ENCODE results near the gene RFC1. TPM values are rescaled to one million over a fixed set of nuclear protein-coding genes. Genes with fewer than 3 reads are reported as not detected.
A peak's percentile ranks its signal among the peaks of the same experiment; 100 is the strongest.
"Not testable (repeated sequence)": the region's sequence is repeated elsewhere in the genome, so short reads cannot be mapped to it uniquely, and the experiment has no call there.

Gene RFC1
- total RNA-seq (24.7 and 29.5 TPM in 2 replicates), polyA plus RNA-seq (21.5 and 24.2 TPM in 2 replicates)

DNA sequence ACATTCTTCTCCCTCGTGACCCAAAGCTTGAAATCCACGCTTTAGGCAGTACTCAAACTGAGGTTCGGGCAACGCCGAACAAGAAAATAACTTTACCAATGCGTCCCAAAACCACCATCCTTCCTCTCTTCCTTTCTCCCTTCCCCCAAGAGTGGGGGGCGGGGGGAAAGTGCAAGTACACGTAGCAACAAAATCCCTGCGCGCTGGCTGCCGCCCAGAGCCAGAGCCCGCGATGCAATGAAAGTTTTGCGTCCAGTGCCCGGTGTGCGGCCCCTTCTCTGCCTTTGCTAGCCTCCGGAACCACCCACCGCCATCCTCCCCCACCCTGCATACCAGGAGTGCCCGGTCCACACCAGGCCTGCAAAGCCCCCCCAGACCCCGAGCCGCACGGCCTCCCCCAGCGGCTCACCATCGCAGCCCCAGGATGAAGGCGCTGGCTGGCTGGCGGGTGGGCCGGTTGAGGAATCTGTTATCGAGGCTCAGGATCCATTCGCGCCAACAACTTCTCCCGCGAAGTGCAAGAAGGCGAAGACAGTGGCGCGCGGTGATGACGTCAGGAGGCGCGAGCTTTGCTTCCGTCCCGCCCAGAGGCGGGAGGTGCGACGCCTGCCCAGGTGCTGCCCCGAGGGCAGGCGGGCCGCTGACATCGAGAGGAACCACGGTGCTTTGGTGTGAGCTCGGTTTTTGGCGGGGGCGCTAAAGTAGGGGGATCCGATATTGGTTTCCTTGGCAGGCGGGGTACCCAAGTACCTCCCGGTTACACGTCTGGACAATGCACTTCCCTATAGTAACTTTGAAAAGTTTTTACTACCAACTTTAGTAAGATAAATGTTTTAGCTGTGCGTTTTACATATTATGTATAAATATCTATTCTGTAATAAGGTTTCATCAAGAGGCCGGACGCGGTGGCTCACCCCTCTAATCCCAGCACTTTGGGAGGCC lies at the start of gene RFC1:
Gene RFC1, minus strand, starts transcription at position 533 of the 942 bp plus-strand sequence. Its CDS starts 121 bp downstream, at position 412.
- peak within 1 kb of the TSS; percentile 87 for H3K27ac ChIP-seq
- TF ChIP-seq, protein P1, sequence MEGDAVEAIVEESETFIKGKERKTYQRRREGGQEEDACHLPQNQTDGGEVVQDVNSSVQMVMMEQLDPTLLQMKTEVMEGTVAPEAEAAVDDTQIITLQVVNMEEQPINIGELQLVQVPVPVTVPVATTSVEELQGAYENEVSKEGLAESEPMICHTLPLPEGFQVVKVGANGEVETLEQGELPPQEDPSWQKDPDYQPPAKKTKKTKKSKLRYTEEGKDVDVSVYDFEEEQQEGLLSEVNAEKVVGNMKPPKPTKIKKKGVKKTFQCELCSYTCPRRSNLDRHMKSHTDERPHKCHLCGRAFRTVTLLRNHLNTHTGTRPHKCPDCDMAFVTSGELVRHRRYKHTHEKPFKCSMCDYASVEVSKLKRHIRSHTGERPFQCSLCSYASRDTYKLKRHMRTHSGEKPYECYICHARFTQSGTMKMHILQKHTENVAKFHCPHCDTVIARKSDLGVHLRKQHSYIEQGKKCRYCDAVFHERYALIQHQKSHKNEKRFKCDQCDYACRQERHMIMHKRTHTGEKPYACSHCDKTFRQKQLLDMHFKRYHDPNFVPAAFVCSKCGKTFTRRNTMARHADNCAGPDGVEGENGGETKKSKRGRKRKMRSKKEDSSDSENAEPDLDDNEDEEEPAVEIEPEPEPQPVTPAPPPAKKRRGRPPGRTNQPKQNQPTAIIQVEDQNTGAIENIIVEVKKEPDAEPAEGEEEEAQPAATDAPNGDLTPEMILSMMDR (IDR thresholded peaks at IDR 0.05; ENCODE audit: low read depth, low read length) = no peak
- H3K27me3 ChIP-seq = no peaks in the 10 kb centered on the region
- no peaks in the 10 kb centered on the region for H3K36me3 ChIP-seq
- H3K4me1 ChIP-seq (ENCODE audit: low read depth) = peaks cover 6% of the 10 kb centered on the region
- no peaks in the 10 kb centered on the region for H3K9me3 ChIP-seq (ENCODE audit: low read depth)
- DNase-seq (ENCODE audit: low read depth in 1 of 2, low spot score in 1 of 2) = peak; percentile 94 to 95
- H3K4me3 ChIP-seq = peak within 1 kb of the TSS; percentile 77

GRCh38 chr4:39415678-39416283 lies 49.6 kb upstream of the RFC1 start:
- DNase-seq (ENCODE audit: low read depth in 1 of 2, low spot score in 1 of 2) = peak in 1 of 2 donors; percentile 76
- H3K9me3 ChIP-seq (ENCODE audit: low read depth) = no peaks in the 10 kb centered on the region
- H3K27ac ChIP-seq = no peak overlapping the region
- H3K4me3 ChIP-seq = no peak overlapping the region
- no peaks in the 10 kb centered on the region for H3K27me3 ChIP-seq
- H3K36me3 ChIP-seq = no peaks in the 10 kb centered on the region
- TF ChIP-seq, protein P1 (IDR thresholded peaks at IDR 0.05; ENCODE audit: low read depth, low read length) = no peak
- no peaks in the 10 kb centered on the region for H3K4me1 ChIP-seq (ENCODE audit: low read depth)

- not testable (repeated sequence) for H3K9me3 ChIP-seq (ENCODE audit: low read depth); H3K27ac ChIP-seq; H3K4me3 ChIP-seq; H3K4me1 ChIP-seq (ENCODE audit: low read depth); DNase-seq (ENCODE audit: low read depth in 1 of 2, low spot score in 1 of 2); H3K27me3 ChIP-seq; H3K36me3 ChIP-seq
Measured at GRCh38 chr4:39411561-39411960, 45.4 kb upstream of the RFC1 start.

- no peak overlapping the region for H3K4me3 ChIP-seq
- no peaks in the 10 kb centered on the region for H3K4me1 ChIP-seq (ENCODE audit: low read depth)
- no peak overlapping the region for H3K27ac ChIP-seq
- peak in 1 of 2 donors; percentile 35 for DNase-seq (ENCODE audit: low read depth in 1 of 2, low spot score in 1 of 2)
- TF ChIP-seq, protein P1 (IDR thresholded peaks at IDR 0.05; ENCODE audit: low read depth, low read length) = peak; percentile 40
- H3K9me3 ChIP-seq (ENCODE audit: low read depth) = no peaks in the 10 kb centered on the region
- H3K27me3 ChIP-seq = no peaks in the 10 kb centered on the region
- H3K36me3 ChIP-seq = no peaks in the 10 kb centered on the region
Measured at GRCh38 chr4:39410415-39410814, 44.3 kb upstream of the RFC1 start.

DNA sequence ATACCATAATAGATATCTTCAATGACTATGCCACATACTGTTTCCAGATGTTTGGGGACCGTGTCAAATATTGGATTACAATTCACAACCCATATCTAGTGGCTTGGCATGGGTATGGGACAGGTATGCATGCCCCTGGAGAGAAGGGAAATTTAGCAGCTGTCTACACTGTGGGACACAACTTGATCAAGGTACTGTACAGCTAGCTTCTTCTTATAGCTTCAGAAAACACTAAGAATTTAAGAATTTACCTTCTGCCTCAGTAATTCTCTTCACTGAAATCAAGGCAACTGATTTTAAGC lies 41.4 kb upstream of the RFC1 start:
- TF ChIP-seq, protein P1 (IDR thresholded peaks at IDR 0.05; ENCODE audit: low read depth, low read length) = no peak
- Histone ChIP-seq H3K4me3 (no peak overlapping the region), H3K36me3 (no peaks in the 10 kb centered on the region), H3K4me1 (ENCODE audit: low read depth) (no peaks in the 10 kb centered on the region), H3K27me3 (no peaks in the 10 kb centered on the region), H3K27ac (no peak overlapping the region), H3K9me3 (ENCODE audit: low read depth) (no peaks in the 10 kb centered on the region)
- DNase-seq (ENCODE audit: low read depth in 1 of 2, low spot score in 1 of 2) = no peak

All from cardiac muscle cell (in vitro differentiated cells and primary cell).